Panc1 (cell line): Measurements from ENCODE around the gene SPIB. TPM values are rescaled to one million over a fixed set of nuclear protein-coding genes. Genes with fewer than 3 reads are reported as not detected.

Experiments used
- ATAC-seq: fragments of 200-7000 bp; cut with Tn5 transposase; 2 replicates; pipeline ENCODE4 v1.9.1; 2020; ENCODE audit warnings: mild to moderate bottlenecking, moderate library complexity
- BruUV-seq: library from RNA; stranded (reverse); fragments of 400-500 nt; replicated peaks from 2 replicates; lab custom pipeline; 2021; lab: Mats Ljungman, UMichigan
- CTCF ChIA-PET: fragments of 300-600 bp; sonication (Branson Sonifier 250); formaldehyde crosslinking; loops from one replicate; lab custom pipeline; 2022; ENCODE audit warnings: antibody characterized with exemption; lab: Charles Lee
- POLR2A ChIA-PET: fragments of 300-600 bp; sonication (Branson Sonifier 250); formaldehyde crosslinking; loops from one replicate; lab custom pipeline; 2022; ENCODE audit warnings: antibody characterized with exemption; lab: Charles Lee
- DNase-seq: peaks from one replicate; pipeline ENCODE4 v3.0.0-alpha.2; 2010; ENCODE audit warnings: low read depth, low spot score
- H3K27ac ChIP-seq: 2 replicates; pipeline ENCODE4 v1.5.1; 2011; ENCODE audit warnings: mild to moderate bottlenecking, low read length, inconsistent platforms
- H3K27me3 ChIP-seq: fragments of 200-500 bp; sonication (Bioruptor generic); 2 replicates; pipeline ENCODE4 v1.6.0; 2014; ENCODE audit warnings: low read length, inconsistent platforms; ENCODE audit not compliant: control insufficient read depth, insufficient read depth
- H3K36me3 ChIP-seq: fragments of 200-500 bp; sonication (Bioruptor generic); 2 replicates; pipeline ENCODE4 v1.5.1; 2014; ENCODE audit warnings: inconsistent platforms, mild to moderate bottlenecking, low read length, moderate library complexity; ENCODE audit not compliant: control insufficient read depth, insufficient read depth
- H3K4me1 ChIP-seq: 2 replicates; pipeline ENCODE4 v1.5.1; 2011; ENCODE audit warnings: inconsistent platforms, mild to moderate bottlenecking, low read length, moderate library complexity; ENCODE audit not compliant: control insufficient read depth, insufficient read depth
- H3K4me3 ChIP-seq, 2 experiments: 2 replicates each; pipeline ENCODE4 v1.5.1; 2011 to 2012; ENCODE audit warnings: low read depth in 2 of 2, low read length in 2 of 2, mild to moderate bottlenecking in 2 of 2, inconsistent platforms in 1 of 2, moderate library complexity in 1 of 2
- H3K9me3 ChIP-seq: fragments of 200-500 bp; sonication (Bioruptor generic); 2 replicates; pipeline ENCODE4 v1.5.1; 2014; ENCODE audit warnings: low read depth, mild to moderate bottlenecking, inconsistent platforms, low read length, moderate library complexity; ENCODE audit not compliant: control insufficient read depth, insufficient read depth
- POLR2AphosphoS5 ChIP-seq: IDR thresholded peaks from 2 replicates; pipeline ENCODE4 v1.6.1; 2012; ENCODE audit warnings: mild to moderate bottlenecking, low read depth, low read length, moderate library complexity
- SIN3A ChIP-seq: IDR thresholded peaks from 2 replicates; pipeline ENCODE4 v1.6.1; 2012; ENCODE audit warnings: low read depth, mild to moderate bottlenecking, low read length, moderate library complexity, borderline replicate concordance; ENCODE audit not compliant: insufficient read depth
- TCF7L2 ChIP-seq: IDR thresholded peaks from 2 replicates; pipeline ENCODE4 v1.6.1; 2011; ENCODE audit warnings: mild to moderate bottlenecking, low read depth, low read length, inconsistent platforms
- in situ Hi-C: cut with HindIII; loops from 2 replicates; pipeline ENCODE4 v1.10.0; 2016; ENCODE audit warnings: low sequenced_read_pairs, low pct_unique_long_range_greater_than_20kb
- intact Hi-C: fragments of 100-400 bp; cut with micrococcal nuclease; formaldehyde crosslinking; loops from one replicate; pipeline ENCODE4 v1.10.0; 2022; ENCODE audit not compliant: unreplicated experiment
- total RNA-seq: library from RNA; stranded (reverse); gene quantifications from one replicate; pipeline ENCODE4 v1.2.1, GENCODE V29; 2021; ENCODE audit not compliant: unreplicated experiment
- TF ChIP-seq, protein P1 (sequence below): fragments of 450-650 bp; IDR thresholded peaks from 2 replicates; pipeline ENCODE4 v1.5.1; 2017; ENCODE audit warnings: mild to moderate bottlenecking
- TF ChIP-seq, protein P2 (sequence below), 2 experiments: IDR thresholded peaks; 2 replicates each; pipeline ENCODE4 v1.6.1; 2011 to 2012; ENCODE audit warnings: low read depth in 2 of 2, control low read depth in 1 of 2, low read length in 1 of 2, mild to moderate bottlenecking in 1 of 2, moderate library complexity in 1 of 2; ENCODE audit not compliant: insufficient read depth in 1 of 2

Gene SPIB
- total RNA-seq, 1 experiment from 2014 or later, result not detected

GRCh38 chr19:50447750-50448149 lies 29.0 kb downstream of the SPIB start:
- Histone ChIP-seq H3K4me3 (no peak overlapping the region), H3K36me3 (no peaks in the 10 kb centered on the region), H3K27me3 (no peaks in the 10 kb centered on the region), H3K27ac (no peak overlapping the region), H3K4me1 (no peaks in the 10 kb centered on the region), H3K9me3 (no peaks in the 10 kb centered on the region)
- BruUV-seq, result no TSS peak
- ATAC-seq, result no peak
- intact Hi-C loops, result no loop called here
- ChIA-PET POLR2A (no interaction called here), CTCF (no interaction called here)
- TF ChIP-seq, protein P1, sequence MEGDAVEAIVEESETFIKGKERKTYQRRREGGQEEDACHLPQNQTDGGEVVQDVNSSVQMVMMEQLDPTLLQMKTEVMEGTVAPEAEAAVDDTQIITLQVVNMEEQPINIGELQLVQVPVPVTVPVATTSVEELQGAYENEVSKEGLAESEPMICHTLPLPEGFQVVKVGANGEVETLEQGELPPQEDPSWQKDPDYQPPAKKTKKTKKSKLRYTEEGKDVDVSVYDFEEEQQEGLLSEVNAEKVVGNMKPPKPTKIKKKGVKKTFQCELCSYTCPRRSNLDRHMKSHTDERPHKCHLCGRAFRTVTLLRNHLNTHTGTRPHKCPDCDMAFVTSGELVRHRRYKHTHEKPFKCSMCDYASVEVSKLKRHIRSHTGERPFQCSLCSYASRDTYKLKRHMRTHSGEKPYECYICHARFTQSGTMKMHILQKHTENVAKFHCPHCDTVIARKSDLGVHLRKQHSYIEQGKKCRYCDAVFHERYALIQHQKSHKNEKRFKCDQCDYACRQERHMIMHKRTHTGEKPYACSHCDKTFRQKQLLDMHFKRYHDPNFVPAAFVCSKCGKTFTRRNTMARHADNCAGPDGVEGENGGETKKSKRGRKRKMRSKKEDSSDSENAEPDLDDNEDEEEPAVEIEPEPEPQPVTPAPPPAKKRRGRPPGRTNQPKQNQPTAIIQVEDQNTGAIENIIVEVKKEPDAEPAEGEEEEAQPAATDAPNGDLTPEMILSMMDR, result no peak
- TF ChIP-seq SIN3A, result no peak
- TF ChIP-seq, protein P2, sequence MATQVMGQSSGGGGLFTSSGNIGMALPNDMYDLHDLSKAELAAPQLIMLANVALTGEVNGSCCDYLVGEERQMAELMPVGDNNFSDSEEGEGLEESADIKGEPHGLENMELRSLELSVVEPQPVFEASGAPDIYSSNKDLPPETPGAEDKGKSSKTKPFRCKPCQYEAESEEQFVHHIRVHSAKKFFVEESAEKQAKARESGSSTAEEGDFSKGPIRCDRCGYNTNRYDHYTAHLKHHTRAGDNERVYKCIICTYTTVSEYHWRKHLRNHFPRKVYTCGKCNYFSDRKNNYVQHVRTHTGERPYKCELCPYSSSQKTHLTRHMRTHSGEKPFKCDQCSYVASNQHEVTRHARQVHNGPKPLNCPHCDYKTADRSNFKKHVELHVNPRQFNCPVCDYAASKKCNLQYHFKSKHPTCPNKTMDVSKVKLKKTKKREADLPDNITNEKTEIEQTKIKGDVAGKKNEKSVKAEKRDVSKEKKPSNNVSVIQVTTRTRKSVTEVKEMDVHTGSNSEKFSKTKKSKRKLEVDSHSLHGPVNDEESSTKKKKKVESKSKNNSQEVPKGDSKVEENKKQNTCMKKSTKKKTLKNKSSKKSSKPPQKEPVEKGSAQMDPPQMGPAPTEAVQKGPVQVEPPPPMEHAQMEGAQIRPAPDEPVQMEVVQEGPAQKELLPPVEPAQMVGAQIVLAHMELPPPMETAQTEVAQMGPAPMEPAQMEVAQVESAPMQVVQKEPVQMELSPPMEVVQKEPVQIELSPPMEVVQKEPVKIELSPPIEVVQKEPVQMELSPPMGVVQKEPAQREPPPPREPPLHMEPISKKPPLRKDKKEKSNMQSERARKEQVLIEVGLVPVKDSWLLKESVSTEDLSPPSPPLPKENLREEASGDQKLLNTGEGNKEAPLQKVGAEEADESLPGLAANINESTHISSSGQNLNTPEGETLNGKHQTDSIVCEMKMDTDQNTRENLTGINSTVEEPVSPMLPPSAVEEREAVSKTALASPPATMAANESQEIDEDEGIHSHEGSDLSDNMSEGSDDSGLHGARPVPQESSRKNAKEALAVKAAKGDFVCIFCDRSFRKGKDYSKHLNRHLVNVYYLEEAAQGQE (IDR thresholded peaks at IDR 0.05; ENCODE audit: insufficient read depth in 1 of 2, low read depth in 2 of 2, low read length in 1 of 2), result no peak
- no peak for TF ChIP-seq POLR2AphosphoS5
- TF ChIP-seq TCF7L2, result no peak
- in situ Hi-C loops, result no loop called here
- no peak for DNase-seq

GRCh38 chr19:50449236-50449899 lies 30.6 kb downstream of the SPIB start:
- DNase-seq (no peak), ATAC-seq (no peak)
- Histone ChIP-seq H3K36me3 (no peaks in the 10 kb centered on the region), H3K4me1 (no peaks in the 10 kb centered on the region), H3K27me3 (no peaks in the 10 kb centered on the region), H3K4me3 (no peak overlapping the region), H3K9me3 (no peaks in the 10 kb centered on the region), H3K27ac (no peak overlapping the region)
- CTCF ChIA-PET, result no interaction called here
- TF ChIP-seq POLR2AphosphoS5 (no peak), TCF7L2 (no peak), SIN3A (no peak)
- TF ChIP-seq, protein P1, result no peak
- TF ChIP-seq, protein P2 (IDR thresholded peaks at IDR 0.05; ENCODE audit: insufficient read depth in 1 of 2, low read depth in 2 of 2, low read length in 1 of 2), result no peak
- intact Hi-C loops, result no loop called here
- POLR2A ChIA-PET, result no interaction called here
- BruUV-seq, result no TSS peak
- in situ Hi-C loops, result no loop called here
